ENCODE results near the gene ABL1. TPM values are rescaled to one million over a fixed set of nuclear protein-coding genes. Genes with fewer than 3 reads are reported as not detected.
A peak's percentile ranks its signal among the peaks of the same experiment; 100 is the strongest.
"Not testable (repeated sequence)": the region's sequence is repeated elsewhere in the genome, so short reads cannot be mapped to it uniquely, and the experiment has no call there.

Gene ABL1
- total and polyA plus RNA-seq, 5 donors, result 21.7 to 48.2 (median 41.2) TPM

DNA sequence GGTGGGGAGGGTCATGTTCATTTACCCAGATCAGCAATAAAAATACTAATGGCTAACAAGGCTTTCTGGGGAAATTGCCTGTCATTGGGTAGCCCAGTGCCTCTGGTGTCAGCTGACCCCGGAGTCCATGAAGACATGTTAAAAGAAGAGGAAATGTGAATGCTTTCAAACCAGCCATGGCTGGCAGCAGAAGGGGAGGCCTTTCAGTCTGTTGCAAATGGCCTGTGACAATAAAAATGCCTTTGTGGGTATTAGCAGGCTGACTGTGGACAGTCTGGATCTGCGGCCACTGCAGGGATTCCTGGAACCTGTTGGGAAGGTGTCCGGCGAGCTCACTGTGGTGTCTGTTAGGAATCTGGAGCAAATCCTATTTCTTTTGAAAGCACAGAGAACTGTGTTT, 7.5 kb downstream of the ABL1 start:
- intact Hi-C loops (cut with DNase I), result loop anchor here in 1 of 4 donors (5.0 kb wide), 1 partner anchor 65 kb away; no protein-coding TSS in a partner anchor
- Histone ChIP-seq H3K27me3 (ENCODE audit: control insufficient read depth, insufficient read depth) (no peaks in the 10 kb centered on the region), H3K4me1 (ENCODE audit: control insufficient read depth, insufficient read depth, low read length) (peaks cover 29% of the 10 kb centered on the region), H3K27ac (ENCODE audit: low read length) (no peak overlapping the region), H3K4me3 (ENCODE audit: low read length) (no peak overlapping the region), H3K9me3 (ENCODE audit: control insufficient read depth, low read length) (no peaks in the 10 kb centered on the region)
- WGBS, result 85% methylated on average over 4 of the region's 4 CpGs
- ATAC-seq, result no peak
- DNase-seq, result no peak

DNA sequence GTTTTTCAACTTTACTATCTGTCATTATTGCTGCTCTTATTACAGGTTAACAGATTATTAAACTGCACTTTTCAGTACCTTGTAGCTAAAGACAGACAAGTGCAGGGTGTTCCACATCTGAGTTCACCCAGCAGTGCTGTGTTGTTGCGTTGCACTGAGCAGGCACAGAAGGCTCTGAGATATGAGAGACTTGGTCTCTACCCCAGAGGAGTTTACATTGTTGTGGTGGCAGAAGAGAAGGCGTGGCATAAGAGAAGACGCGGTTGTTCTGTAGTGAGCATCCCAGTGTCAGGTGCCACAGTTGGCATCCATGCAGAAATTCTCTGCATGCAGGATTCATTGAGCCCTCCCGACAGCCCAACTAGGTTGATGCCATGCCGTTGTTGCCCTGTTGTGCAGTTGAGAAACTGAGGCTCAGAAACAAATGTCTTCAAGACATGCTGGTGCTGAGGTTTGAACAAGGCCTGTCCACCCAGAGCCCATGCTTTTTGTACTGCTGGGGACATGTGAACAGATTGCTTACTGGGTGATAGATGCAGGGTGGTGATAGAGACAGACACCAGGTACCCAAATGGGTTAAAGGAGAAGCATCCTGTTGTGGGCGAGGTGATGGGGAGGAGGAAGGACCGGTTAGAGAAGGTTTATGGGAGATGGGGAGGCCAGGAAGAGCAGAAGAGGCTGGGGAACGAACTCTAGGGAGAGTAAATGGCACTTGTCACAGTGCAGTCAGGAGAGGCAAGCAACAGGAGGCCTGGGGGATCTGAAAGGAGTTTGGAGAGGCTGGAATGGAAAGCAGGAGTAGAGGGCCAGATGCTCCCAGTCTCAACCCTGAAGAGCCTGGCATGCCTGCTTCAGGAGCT, 8.2 kb downstream of the ABL1 start:
- ATAC-seq (no peak), DNase-seq (no peak)
- no peaks in the 10 kb centered on the region for H3K27me3 ChIP-seq (ENCODE audit: control insufficient read depth, insufficient read depth)
- intact Hi-C loops (cut with DNase I), result loop anchor here in 1 of 4 donors (5.0 kb wide), 1 partner anchor 66 kb away; no protein-coding TSS in a partner anchor
- H3K9me3 ChIP-seq (ENCODE audit: control insufficient read depth, low read length), result no peaks in the 10 kb centered on the region
- H3K4me1 ChIP-seq (ENCODE audit: control insufficient read depth, insufficient read depth, low read length), result peaks cover 31% of the 10 kb centered on the region
- WGBS, result 65% methylated on average over 9 of the region's 9 CpGs
- H3K4me3 ChIP-seq (ENCODE audit: low read length), result no peak overlapping the region
- peak overlapping the region; percentile 63 for H3K27ac ChIP-seq (ENCODE audit: low read length)

DNA sequence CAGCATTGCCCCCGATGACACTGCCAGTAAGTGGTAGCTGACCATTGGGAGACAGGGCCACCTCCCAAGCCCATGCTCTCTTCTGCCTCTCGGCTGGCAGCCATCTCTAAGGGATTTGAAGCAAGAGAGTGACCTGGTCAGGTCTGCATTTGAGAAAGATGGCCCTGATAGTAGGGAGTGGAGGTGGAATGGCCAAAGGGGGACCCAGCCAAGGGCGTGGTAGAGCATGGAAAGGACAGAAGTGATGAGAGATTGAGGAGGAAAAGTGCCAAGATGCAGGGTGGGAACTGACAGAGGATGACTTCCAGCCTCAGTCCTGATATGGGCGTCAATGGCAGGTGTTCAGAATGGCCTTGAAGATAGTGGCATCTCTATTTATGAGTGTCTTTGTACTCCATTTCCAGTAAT, 9.0 kb downstream of the ABL1 start:
- no peak for ATAC-seq
- H3K4me3 ChIP-seq (ENCODE audit: low read length), result no peak overlapping the region
- intact Hi-C loops (cut with DNase I), result loop anchor here in 1 of 4 donors (5.0 kb wide), 1 partner anchor 67 kb away; no protein-coding TSS in a partner anchor
- 60% methylated on average over 4 of the region's 4 CpGs for WGBS
- H3K9me3 ChIP-seq (ENCODE audit: control insufficient read depth, low read length), result no peaks in the 10 kb centered on the region
- peak in 2 of 3 donors; percentile 42 to 74 for DNase-seq
- H3K27me3 ChIP-seq (ENCODE audit: control insufficient read depth, insufficient read depth), result no peaks in the 10 kb centered on the region
- peak overlapping the region; percentile 28 for H3K27ac ChIP-seq (ENCODE audit: low read length)
- H3K4me1 ChIP-seq (ENCODE audit: control insufficient read depth, insufficient read depth, low read length), result peaks cover 33% of the 10 kb centered on the region

DNA sequence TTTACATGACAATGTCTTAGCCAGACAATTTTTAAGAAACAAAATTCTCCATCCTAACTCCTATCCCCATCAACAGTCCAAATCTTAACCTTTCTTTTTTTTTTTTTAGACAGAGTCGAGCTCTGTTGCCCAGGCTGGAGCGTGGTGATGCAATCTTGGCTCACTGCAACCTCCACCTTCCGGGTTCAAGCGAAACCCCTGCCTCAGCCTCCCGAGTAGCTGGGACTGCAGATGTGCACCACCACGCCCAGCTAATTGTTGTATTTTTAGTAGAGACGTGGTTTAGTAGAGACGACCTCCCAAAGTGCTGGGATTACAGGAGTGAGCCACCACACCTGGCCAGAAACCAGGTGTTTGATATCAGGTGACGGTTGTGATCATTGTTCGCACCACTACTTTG, 10.2 kb downstream of the ABL1 start:
- Histone ChIP-seq H3K27me3 (ENCODE audit: control insufficient read depth, insufficient read depth) (no peaks in the 10 kb centered on the region), H3K4me3 (ENCODE audit: low read length) (no peak overlapping the region), H3K9me3 (ENCODE audit: control insufficient read depth, low read length) (no peaks in the 10 kb centered on the region), H3K27ac (ENCODE audit: low read length) (peak overlapping the region; percentile 70), H3K4me1 (ENCODE audit: control insufficient read depth, insufficient read depth, low read length) (peaks cover 29% of the 10 kb centered on the region)
- no peak for ATAC-seq
- DNase-seq, result peak in 2 of 3 donors; percentile 56 to 61
- intact Hi-C loops (cut with DNase I), result no loop called here
- 58% methylated on average over 10 of the region's 10 CpGs for WGBS

DNA sequence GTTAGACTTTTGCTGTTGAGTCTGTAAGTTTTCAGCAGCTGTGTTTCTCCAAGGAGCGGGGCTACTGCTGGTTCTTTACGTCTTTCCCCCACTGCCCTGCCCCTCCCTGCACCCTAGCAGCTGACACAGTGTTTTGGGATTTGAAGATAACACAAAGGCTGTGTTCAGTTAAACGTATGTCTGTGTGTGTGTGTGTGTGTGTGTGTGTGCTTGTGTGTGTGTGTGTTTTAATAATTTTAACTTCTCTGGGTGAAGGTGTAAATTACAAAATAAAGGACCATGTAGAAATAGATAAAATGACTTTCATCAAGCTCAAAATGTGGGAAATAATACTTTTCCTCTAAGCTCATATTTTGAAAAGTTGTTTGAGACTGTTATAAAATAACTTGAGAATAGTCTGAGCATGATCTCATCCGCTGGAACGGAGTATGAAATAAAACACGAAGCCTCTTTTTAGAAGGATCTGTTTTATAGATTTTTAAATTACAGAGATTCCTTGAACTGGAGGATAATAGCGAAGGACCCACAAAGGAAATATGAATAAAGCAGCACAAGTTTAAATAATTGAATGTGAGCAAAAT, 10.9 kb downstream of the ABL1 start:
- ATAC-seq, result peak; percentile 14 to 17
- 28% methylated on average over 7 of the region's 7 CpGs for WGBS
- peak in 1 of 3 donors; percentile 69 for DNase-seq

DNA sequence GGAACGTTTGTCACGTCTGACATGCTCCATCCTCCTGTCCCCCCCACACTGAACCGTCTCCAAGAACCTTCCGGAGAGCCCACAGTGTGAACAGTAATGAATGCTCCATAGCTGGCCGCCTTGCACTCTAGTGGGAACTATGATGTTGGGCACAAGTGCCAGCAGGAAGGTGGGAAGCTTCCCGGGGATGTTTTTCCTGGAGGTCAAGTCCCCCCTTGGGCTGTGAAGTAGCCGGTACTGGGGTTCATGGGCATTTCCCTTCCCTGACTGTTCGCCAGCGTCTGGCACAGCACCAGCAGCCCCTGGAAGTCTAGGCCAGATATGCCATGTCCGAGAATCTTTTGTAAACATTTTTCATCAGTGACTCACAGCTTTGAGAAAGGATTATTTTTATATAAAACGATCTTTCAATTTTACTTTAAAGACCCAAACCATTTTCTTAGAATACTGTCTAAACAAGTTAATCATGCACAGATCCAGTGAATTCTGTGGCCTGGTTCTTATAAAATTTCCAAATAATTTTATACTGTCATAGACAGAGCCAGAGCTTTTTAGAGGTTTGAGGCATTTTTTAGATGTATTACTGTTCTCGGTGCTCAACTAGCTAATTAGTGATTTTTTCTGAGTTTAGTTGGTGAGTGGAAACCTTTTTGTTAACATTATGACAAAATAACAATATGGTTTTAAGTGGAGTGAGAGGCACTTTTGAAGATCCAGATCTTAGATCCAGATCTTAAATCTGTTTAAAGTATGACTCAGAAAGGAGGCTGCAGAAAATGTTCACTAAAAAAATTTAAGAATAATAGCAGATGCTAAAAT, 11.6 kb downstream of the ABL1 start:
- Histone ChIP-seq H3K4me1 (ENCODE audit: control insufficient read depth, insufficient read depth, low read length) (peaks cover 29% of the 10 kb centered on the region), H3K27me3 (ENCODE audit: control insufficient read depth, insufficient read depth) (no peaks in the 10 kb centered on the region), H3K9me3 (ENCODE audit: control insufficient read depth, low read length) (no peaks in the 10 kb centered on the region), H3K4me3 (ENCODE audit: low read length) (peak overlapping the region; percentile 3), H3K27ac (ENCODE audit: low read length) (peak overlapping the region; percentile 98)
- DNase-seq (peak; percentile 72 to 87 (median 87)), ATAC-seq (peak; percentile 55 to 66)
- 20% methylated on average over 12 of the region's 12 CpGs for WGBS
- intact Hi-C loops (cut with DNase I), result no loop called here

More for the DNA sequence above, 10.9 kb downstream of the ABL1 start:
- peaks cover 29% of the 10 kb centered on the region for H3K4me1 ChIP-seq (ENCODE audit: control insufficient read depth, insufficient read depth, low read length)
- H3K27me3 ChIP-seq (ENCODE audit: control insufficient read depth, insufficient read depth), result no peaks in the 10 kb centered on the region
- peak overlapping the region; percentile 98 for H3K27ac ChIP-seq (ENCODE audit: low read length)
- intact Hi-C loops (cut with DNase I), result no loop called here
- H3K9me3 ChIP-seq (ENCODE audit: control insufficient read depth, low read length), result no peaks in the 10 kb centered on the region
- H3K4me3 ChIP-seq (ENCODE audit: low read length), result peak overlapping the region; percentile 3

DNA sequence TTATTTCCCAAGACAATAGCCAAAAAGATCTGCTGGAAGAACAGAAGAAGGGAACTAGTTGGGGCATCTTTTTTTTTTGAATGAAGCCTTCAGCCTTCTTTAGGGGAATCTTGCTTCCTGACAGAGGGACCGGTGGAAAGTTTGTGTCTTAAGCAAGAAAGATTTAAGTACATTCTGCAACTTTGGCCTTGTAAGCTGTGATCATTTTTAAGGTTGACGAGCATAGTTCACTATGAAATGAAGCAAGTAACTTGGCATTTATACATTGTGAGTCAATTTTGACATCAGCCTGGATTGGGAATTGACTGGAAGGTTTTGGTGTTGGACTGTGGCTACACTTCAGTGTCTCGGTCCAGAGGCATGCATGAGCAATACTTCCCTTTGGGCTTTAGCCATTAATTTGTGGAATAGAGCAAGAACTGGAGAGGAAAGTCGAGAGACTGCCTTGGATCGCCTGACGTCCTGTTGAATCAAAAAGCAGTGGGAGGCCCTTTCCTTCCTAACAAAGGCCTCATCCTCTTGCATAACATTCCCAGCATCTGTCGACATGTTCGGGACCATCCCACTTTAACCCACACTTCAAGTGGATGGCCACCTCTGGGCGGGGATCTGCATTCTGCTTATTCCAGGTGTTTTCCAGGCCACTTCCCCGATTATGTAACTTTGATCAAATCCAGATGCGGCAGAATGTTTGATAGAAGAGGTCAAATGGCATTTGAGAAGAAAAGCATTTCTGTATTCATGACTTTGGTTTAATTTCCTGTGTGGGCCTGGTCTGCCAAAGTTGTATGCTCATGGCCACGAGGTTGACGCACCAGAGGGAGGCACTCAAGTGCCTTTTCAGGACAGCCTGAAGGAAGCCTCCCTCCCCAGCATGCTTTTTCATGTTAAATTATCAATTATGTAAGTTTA, 12.5 kb downstream of the ABL1 start:
- Histone ChIP-seq H3K27me3 (ENCODE audit: control insufficient read depth, insufficient read depth) (no peaks in the 10 kb centered on the region), H3K27ac (ENCODE audit: low read length) (peak overlapping the region; percentile 46), H3K4me1 (ENCODE audit: control insufficient read depth, insufficient read depth, low read length) (peaks cover 29% of the 10 kb centered on the region), H3K9me3 (ENCODE audit: control insufficient read depth, low read length) (no peaks in the 10 kb centered on the region), H3K4me3 (ENCODE audit: low read length) (no peak overlapping the region)
- peak; percentile 93 to 94 for ATAC-seq
- intact Hi-C loops (cut with DNase I), result no loop called here
- WGBS, result 31% methylated on average over 13 of the region's 13 CpGs
- DNase-seq, result peak; percentile 74 to 85 (median 80)

DNA sequence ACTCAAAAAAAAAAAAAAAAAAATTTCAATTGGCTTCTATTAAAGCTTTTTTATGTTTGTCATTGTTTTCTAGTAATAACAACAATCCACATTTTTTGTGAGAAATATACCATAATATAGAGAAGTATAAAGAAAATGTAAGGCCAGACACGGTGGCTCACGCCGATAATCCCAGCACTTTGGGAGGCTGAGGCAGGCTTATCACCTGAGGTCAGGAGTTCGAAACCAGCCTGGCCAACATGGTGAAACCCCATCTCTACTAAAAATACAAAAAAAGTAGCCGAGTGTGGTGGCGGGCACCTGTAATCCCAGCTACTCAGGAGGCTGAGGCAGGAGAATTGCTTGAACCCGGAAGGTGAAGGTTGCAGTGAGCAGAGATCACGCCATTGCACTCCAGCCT, 13.5 kb downstream of the ABL1 start:
- H3K27me3 ChIP-seq (ENCODE audit: control insufficient read depth, insufficient read depth); DNase-seq; intact Hi-C loops (cut with DNase I); H3K9me3 ChIP-seq (ENCODE audit: control insufficient read depth, low read length); H3K4me3 ChIP-seq (ENCODE audit: low read length); ATAC-seq: not testable (repeated sequence)
- Histone ChIP-seq H3K27ac (ENCODE audit: low read length) (peak overlapping the region; percentile 46), H3K4me1 (ENCODE audit: control insufficient read depth, insufficient read depth, low read length) (peaks cover 23% of the 10 kb centered on the region)
- 96% methylated on average over 8 of the region's 8 CpGs for WGBS

DNA sequence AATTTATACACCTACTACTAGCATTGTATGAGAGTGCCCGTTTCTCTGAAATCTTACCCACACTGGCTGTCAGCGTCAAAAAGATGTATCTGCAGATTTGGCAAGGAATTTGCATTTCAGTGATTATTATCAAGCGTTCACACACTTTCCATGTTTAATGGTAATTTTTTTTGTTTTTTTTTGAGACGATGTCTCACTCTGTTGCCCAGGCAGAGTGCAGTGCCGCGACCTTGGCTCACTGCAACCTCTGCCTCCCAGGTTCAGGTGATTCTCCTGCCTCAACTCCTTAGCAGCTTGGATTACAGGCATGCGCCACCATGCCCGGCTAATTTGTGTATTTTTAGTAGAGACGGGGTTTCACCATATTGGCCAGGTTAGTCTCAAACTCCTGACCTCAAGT, 14.3 kb downstream of the ABL1 start:
- peaks cover 15% of the 10 kb centered on the region for H3K4me1 ChIP-seq (ENCODE audit: control insufficient read depth, insufficient read depth, low read length)
- no peak overlapping the region for H3K27ac ChIP-seq (ENCODE audit: low read length)
- no peak overlapping the region for H3K4me3 ChIP-seq (ENCODE audit: low read length)
- 90% methylated on average over 9 of the region's 9 CpGs for WGBS
- intact Hi-C loops (cut with DNase I), result no loop called here
- no peaks in the 10 kb centered on the region for H3K9me3 ChIP-seq (ENCODE audit: control insufficient read depth, low read length)
- ATAC-seq (no peak), DNase-seq (no peak)
- H3K27me3 ChIP-seq (ENCODE audit: control insufficient read depth, insufficient read depth), result no peaks in the 10 kb centered on the region

DNA sequence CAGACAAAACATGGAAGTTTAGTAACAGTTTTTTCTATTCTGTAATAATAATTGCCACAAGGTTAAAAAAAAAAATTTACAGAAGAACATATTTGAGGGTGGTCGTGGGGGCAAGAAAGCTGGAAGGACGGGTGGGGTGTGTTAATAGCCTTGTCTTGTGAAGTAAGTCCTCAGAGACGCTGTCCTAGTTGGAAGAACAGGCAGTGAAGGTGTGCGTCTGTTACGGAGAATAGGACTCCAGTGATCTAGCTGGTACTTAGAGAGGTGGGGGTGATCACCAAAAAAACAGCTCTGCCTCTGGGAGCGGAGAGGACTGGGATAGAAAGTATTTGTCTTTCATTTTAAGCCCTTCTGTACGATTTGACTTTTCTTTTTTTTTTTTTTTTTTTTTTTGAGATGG, 17.7 kb downstream of the ABL1 start:
- Histone ChIP-seq H3K27me3 (ENCODE audit: control insufficient read depth, insufficient read depth) (no peaks in the 10 kb centered on the region), H3K4me3 (ENCODE audit: low read length) (no peak overlapping the region), H3K27ac (ENCODE audit: low read length) (no peak overlapping the region), H3K9me3 (ENCODE audit: control insufficient read depth, low read length) (no peaks in the 10 kb centered on the region), H3K4me1 (ENCODE audit: control insufficient read depth, insufficient read depth, low read length) (peaks cover 4% of the 10 kb centered on the region)
- WGBS, result 78% methylated on average over 7 of the region's 7 CpGs
- DNase-seq (no peak), ATAC-seq (no peak)
- intact Hi-C loops (cut with DNase I), result loop anchor here in 1 of 4 donors (10.0 kb wide), 1 partner anchor 78 kb away; no protein-coding TSS in a partner anchor

Measured in right cardiac atrium (tissue), 5 donors.